ENCODE data around the gene MRPL20. TPM values are rescaled to one million over a fixed set of nuclear protein-coding genes. Genes with fewer than 3 reads are reported as not detected.

Gene MRPL20
- total RNA-seq, 1 experiment from 2014 or later: 90.8 TPM

- peaks cover 64% of the 10 kb centered on the region for H3K4me1 ChIP-seq (replicated peaks; ENCODE audit: insufficient read depth)
- BruUV-seq (replicated peaks): no TSS peak
- H2AFZ ChIP-seq: peak overlapping the region; percentile 79
- ChIA-PET POLR2A (ENCODE audit: unreplicated experiment) (interaction anchor here (0.5 to 0.7 kb wide), 3 partner anchors 72 to 1554 kb away, joined by 3 to 7 read pairs (median 3); no protein-coding TSS in a partner anchor), CTCF (no interaction called here)
- H3K4me3 ChIP-seq: peak overlapping the region; percentile 45; the same call in 1 of the 2 replicates
- TF ChIP-seq CTCF (conservative IDR thresholded peaks at IDR 0.05) (no peak), EZH2 (IDR thresholded peaks at IDR 0.05; ENCODE audit: low read depth) (no peak)
- H3K79me2 ChIP-seq (ENCODE audit: low read depth): peaks cover 5% of the 10 kb centered on the region; the same call in 1 of the 2 replicates
- no peaks in the 10 kb centered on the region for H3K9me3 ChIP-seq (ENCODE audit: insufficient read depth, low read depth)
- H3K4me2 ChIP-seq: peak overlapping the region; percentile 85
- peaks cover 33% of the 10 kb centered on the region; the same call in 1 of the 2 replicates for H3F3A ChIP-seq (ENCODE audit: insufficient read depth, low read depth)
- intact Hi-C loops (cut with micrococcal nuclease; ENCODE audit: unreplicated experiment): loop anchor here (2.0 to 10.0 kb wide), 3 partner anchors 27 to 89 kb away; partner anchors contain the start of genes DVL1 and MRPL20
- no peaks in the 10 kb centered on the region for H3K9me2 ChIP-seq (ENCODE audit: insufficient read depth)
- peak overlapping the region; percentile 86 for H3K27ac ChIP-seq
- no peaks in the 10 kb centered on the region for H3K36me3 ChIP-seq (ENCODE audit: low read depth)
- peak; percentile 61 to 68 for DNase-seq
- H4K20me1 ChIP-seq (ENCODE audit: insufficient read depth): no peaks in the 10 kb centered on the region
- no peaks in the 10 kb centered on the region for H3K27me3 ChIP-seq (ENCODE audit: insufficient read depth, low read depth)
Measured at GRCh38 chr1:1433804-1434130, 26.7 kb upstream of the MRPL20 start.

GRCh38 chr1:1432951-1433803, 26.1 kb upstream of the MRPL20 start:
- H2AFZ ChIP-seq: peak overlapping the region; percentile 79
- H3K27ac ChIP-seq: peak overlapping the region; percentile 86
- no peaks in the 10 kb centered on the region for H3K9me2 ChIP-seq (ENCODE audit: insufficient read depth)
- H3K4me3 ChIP-seq: peak overlapping the region; percentile 45; the same call in 1 of the 2 replicates
- TF ChIP-seq CTCF (conservative IDR thresholded peaks at IDR 0.05) (no peak; the same call in 1 of the 2 replicates), EZH2 (IDR thresholded peaks at IDR 0.05; ENCODE audit: low read depth) (no peak)
- peaks cover 33% of the 10 kb centered on the region; the same call in 1 of the 2 replicates for H3F3A ChIP-seq (ENCODE audit: insufficient read depth, low read depth)
- intact Hi-C loops (cut with micrococcal nuclease; ENCODE audit: unreplicated experiment): loop anchor here (1.0 to 10.0 kb wide), 4 partner anchors 11 to 88 kb away; partner anchors contain the start of genes DVL1 and MRPL20
- H3K27me3 ChIP-seq (ENCODE audit: insufficient read depth, low read depth): no peaks in the 10 kb centered on the region
- peak overlapping the region; percentile 85 for H3K4me2 ChIP-seq
- ChIA-PET POLR2A (ENCODE audit: unreplicated experiment) (interaction anchor here (0.5 to 0.7 kb wide), 3 partner anchors 73 to 1554 kb away, joined by 3 to 7 read pairs (median 3); no protein-coding TSS in a partner anchor), CTCF (no interaction called here)
- peaks cover 5% of the 10 kb centered on the region; the same call in 1 of the 2 replicates for H3K79me2 ChIP-seq (ENCODE audit: low read depth)
- peak; percentile 82 to 95 for DNase-seq
- no peaks in the 10 kb centered on the region for H3K36me3 ChIP-seq (ENCODE audit: low read depth)
- H3K4me1 ChIP-seq (replicated peaks; ENCODE audit: insufficient read depth): peaks cover 64% of the 10 kb centered on the region
- H4K20me1 ChIP-seq (ENCODE audit: insufficient read depth): no peaks in the 10 kb centered on the region
- no TSS peak for BruUV-seq (replicated peaks)
- H3K9me3 ChIP-seq (ENCODE audit: insufficient read depth, low read depth): no peaks in the 10 kb centered on the region

GRCh38 chr1:1432274-1432950, 25.3 kb upstream of the MRPL20 start:
- H3K27ac ChIP-seq: peak overlapping the region; percentile 51
- peak in 1 of 2 experiments; percentile 18 for DNase-seq
- peak overlapping the region; percentile 66; the same call in 1 of the 2 replicates for H2AFZ ChIP-seq
- no peaks in the 10 kb centered on the region for H3K36me3 ChIP-seq (ENCODE audit: low read depth)
- H3K9me3 ChIP-seq (ENCODE audit: insufficient read depth, low read depth): no peaks in the 10 kb centered on the region
- H3K4me3 ChIP-seq: peak overlapping the region; percentile 52; the same call in 1 of the 2 replicates
- H3K79me2 ChIP-seq (ENCODE audit: low read depth): peaks cover 5% of the 10 kb centered on the region; the same call in 1 of the 2 replicates
- peaks cover 64% of the 10 kb centered on the region for H3K4me1 ChIP-seq (replicated peaks; ENCODE audit: insufficient read depth)
- H3F3A ChIP-seq (ENCODE audit: insufficient read depth, low read depth): peaks cover 33% of the 10 kb centered on the region; the same call in 1 of the 2 replicates
- intact Hi-C loops (cut with micrococcal nuclease; ENCODE audit: unreplicated experiment): loop anchor here (1.0 to 10.0 kb wide), 4 partner anchors 10 to 88 kb away; partner anchors contain the start of genes DVL1 and MRPL20
- POLR2A ChIA-PET (ENCODE audit: unreplicated experiment): interaction anchor here (0.9 kb wide), 1 partner anchor 12 kb away, joined by 3 read pairs; no protein-coding TSS in a partner anchor
- no peak for TF ChIP-seq EZH2 (IDR thresholded peaks at IDR 0.05; ENCODE audit: low read depth)
- TF ChIP-seq CTCF (conservative IDR thresholded peaks at IDR 0.05): no peak
- H3K9me2 ChIP-seq (ENCODE audit: insufficient read depth): no peaks in the 10 kb centered on the region
- CTCF ChIA-PET: interaction anchor here (0.8 kb wide), 1 partner anchor 34 kb away, joined by 3 read pairs; the partner anchor contains the start of gene CCNL2
- H4K20me1 ChIP-seq (ENCODE audit: insufficient read depth): no peaks in the 10 kb centered on the region
- H3K4me2 ChIP-seq: peak overlapping the region; percentile 85
- H3K27me3 ChIP-seq (ENCODE audit: insufficient read depth, low read depth): no peaks in the 10 kb centered on the region
- TSS peak; percentile 46 for BruUV-seq (replicated peaks)

Data from PC-9 (cell line).